ENCODE results near the gene SIRT3. TPM values are rescaled to one million over a fixed set of nuclear protein-coding genes. Genes with fewer than 3 reads are reported as not detected.
A peak's percentile ranks its signal among the peaks of the same experiment; 100 is the strongest.
"Not testable (repeated sequence)": the region's sequence is repeated elsewhere in the genome, so short reads cannot be mapped to it uniquely, and the experiment has no call there.

The SIRT3 gene
- total and polyA plus RNA-seq, 11 donors = 21.2 to 46.5 (median 27.3) TPM

GRCh38 chr11:241634-242033 lies 5.5 kb upstream of the SIRT3 start:
- ATAC-seq (peak; percentile 55 to 78 (median 72)), DNase-seq (peak in 1 of 5 donors; percentile 33)
- intact Hi-C loops (cut with DNase I) = no loop called here
- Histone ChIP-seq H3K27ac (peak overlapping the region in 11 of 12 donors; percentile 17 to 86 (median 67)), H3K27me3 (no peaks in the 10 kb centered on the region), H3K9me3 (no peaks in the 10 kb centered on the region), H3K4me3 (no peak overlapping the region), H3K4me1 (peaks cover 9 to 45% (median 20%) of the 10 kb centered on the region in 12 donors), H3K36me3 (peaks cover 3 to 78% (median 71%) of the 10 kb centered on the region in 9 donors)
- WGBS, 4 donors = 61 to 74% (median 66%) methylated on average over 5 of the region's 5 CpGs
- TF ChIP-seq CTCF (IDR thresholded peaks at IDR 0.05) (no peak), POLR2A (IDR thresholded peaks at IDR 0.05) (no peak)

- intact Hi-C loops (cut with DNase I) = no loop called here
- peaks cover 9 to 51% (median 24%) of the 10 kb centered on the region in 12 donors for H3K4me1 ChIP-seq
- peaks cover 3 to 66% (median 59%) of the 10 kb centered on the region in 9 donors for H3K36me3 ChIP-seq
- H3K4me3 ChIP-seq = no peak overlapping the region
- 73 to 84% (median 80%) methylated on average over 1 of the region's 1 CpG for WGBS, 4 donors
- DNase-seq (no peak), ATAC-seq (no peak)
- no peaks in the 10 kb centered on the region for H3K9me3 ChIP-seq
- TF ChIP-seq CTCF (IDR thresholded peaks at IDR 0.05) (no peak), POLR2A (IDR thresholded peaks at IDR 0.05) (no peak)
- no peaks in the 10 kb centered on the region for H3K27me3 ChIP-seq
- H3K27ac ChIP-seq = no peak overlapping the region
These were observed 4.2 kb upstream of the SIRT3 start for GRCh38 chr11:240315-240714.

GRCh38 chr11:238346-238745 lies 2.2 kb upstream of the SIRT3 start:
- DNase-seq; H3K27me3 ChIP-seq; ATAC-seq; H3K9me3 ChIP-seq; intact Hi-C loops (cut with DNase I); H3K27ac ChIP-seq: not testable (repeated sequence)
- 80 to 87% (median 82%) methylated on average over 7 of the region's 7 CpGs for WGBS, 4 donors
- Histone ChIP-seq H3K36me3 (peaks cover 0 to 47% (median 40%) of the 10 kb centered on the region in 9 donors), H3K4me1 (peaks cover 9 to 58% (median 30%) of the 10 kb centered on the region in 12 donors), H3K4me3 (peak overlapping the region in 4 of 12 donors; percentile 83 to 97 (median 86))

GRCh38 chr11:236774-237767 lies 929 bp upstream of the SIRT3 start, which contains the start of gene PSMD13:
Gene PSMD13 (plus strand): TSS chr11:236976. CDS start chr11:237050, 74 bp downstream.
- intact Hi-C loops (cut with DNase I) = loop anchor here in 4 of 10 donors (1.0 to 2.0 kb wide), 5 partner anchors 28 to 52 kb away; partner anchors contain the start of genes BET1L (in 2 of the 4), RIC8A (in 2 of the 4) and PGGHG (in 1 of the 4)
- peak within 1 kb of the TSS; percentile 83 to 100 (median 94) for H3K4me3 ChIP-seq
- peak; percentile 93 to 97 (median 94) for ATAC-seq
- peaks cover 0 to 42% (median 27%) of the 10 kb centered on the region in 9 donors for H3K36me3 ChIP-seq
- no peaks in the 10 kb centered on the region for H3K9me3 ChIP-seq
- peak in 1 of 2 donors; percentile 45 for TF ChIP-seq POLR2A (IDR thresholded peaks at IDR 0.05)
- TF ChIP-seq CTCF (IDR thresholded peaks at IDR 0.05) = peak in 1 of 12 donors; percentile 16
- H3K27me3 ChIP-seq = no peaks in the 10 kb centered on the region
- DNase-seq = peak; percentile 89 to 93 (median 90)
- H3K27ac ChIP-seq = peak within 1 kb of the TSS; percentile 91 to 98 (median 95)
- H3K4me1 ChIP-seq = peaks cover 9 to 52% (median 30%) of the 10 kb centered on the region in 12 donors
- WGBS, 4 donors = 1 to 2% (median 2%) methylated on average over 31 to 62 of the region's 62 CpGs

All from heart left ventricle (tissue), 16 donors.